HG03039 (cell line): ENCODE results near the gene NENF.

Experiments
- ATAC-seq: cut with Tn5 transposase; IDR thresholded peaks from one replicate; pipeline ENCODE4 v1.9.1; 2021; ENCODE audit warnings: mild to moderate bottlenecking, moderate library complexity; ENCODE audit not compliant: unreplicated experiment

The NENF gene

GRCh38 chr1:212430955-212431394 is 1.7 kb upstream of the NENF start:
- ATAC-seq, result no peak

GRCh38 chr1:212431644-212432043 is 1.1 kb upstream of the NENF start:
- ATAC-seq, result no peak

GRCh38 chr1:212432272-212432660 is 454 bp upstream of the NENF start:
- no peak for ATAC-seq

- no peak for ATAC-seq
These were observed 1.1 kb downstream of the NENF start for GRCh38 chr1:212433577-212434462.

GRCh38 chr1:212434992-212435391 is 2.3 kb downstream of the NENF start:
- no peak for ATAC-seq

GRCh38 chr1:212437179-212437798 is 4.6 kb downstream of the NENF start:
- ATAC-seq, result no peak

- no peak for ATAC-seq
These were observed 6.1 kb downstream of the NENF start for GRCh38 chr1:212438831-212439237.

GRCh38 chr1:212440419-212440818 is 7.7 kb downstream of the NENF start:
- ATAC-seq, result no peak

- ATAC-seq, result no peak
These were observed 9.7 kb downstream of the NENF start for GRCh38 chr1:212442408-212442807.

- ATAC-seq, result no peak
These were observed 13.6 kb downstream of the NENF start for GRCh38 chr1:212446333-212446732.

GRCh38 chr1:212447478-212447877 is 14.8 kb downstream of the NENF start:
- no peak for ATAC-seq

- ATAC-seq, result no peak
These were observed 17.7 kb downstream of the NENF start for GRCh38 chr1:212450331-212450881.

- ATAC-seq, result no peak
These were observed 18.9 kb downstream of the NENF start for GRCh38 chr1:212451416-212452322.

- ATAC-seq, result no peak
These were observed 19.8 kb downstream of the NENF start for GRCh38 chr1:212452323-212453155.

GRCh38 chr1:212453156-212453857 is 20.6 kb downstream of the NENF start:
- ATAC-seq, result no peak

- ATAC-seq, result no peak
These were observed 22.0 kb downstream of the NENF start for GRCh38 chr1:212454741-212455140.

- no peak for ATAC-seq
These were observed 22.7 kb downstream of the NENF start for GRCh38 chr1:212455401-212455800.

- peak; percentile 58 for ATAC-seq
These were observed 23.2 kb downstream of the NENF start for GRCh38 chr1:212455803-212456528.
